Muscle of arm (tissue), 12 donors: Measurements from ENCODE around the gene PSPN. TPM values are rescaled to one million over a fixed set of nuclear protein-coding genes. Genes with fewer than 3 reads are reported as not detected.
"Not testable (repeated sequence)": the region's sequence is repeated elsewhere in the genome, so short reads cannot be mapped to it uniquely, and the experiment has no call there.

ENCODE experiments used
- DNase-seq: peaks from one replicate; pipeline ENCODE4 v3.0.0-alpha.2; 2013
- polyA plus RNA-seq, 12 donors: library from polyadenylated mRNA; unstranded; fragments of 120-200 nt; gene quantifications; one replicate each; pipeline ENCODE4 v1.2.1, GENCODE V29; 2013; ENCODE audit not compliant: insufficient read length in 12 of 12

The PSPN gene
- polyA plus RNA-seq, 12 donors = 0.58 to 1.2 (median 0.94) TPM; not detected in 2

DNA sequence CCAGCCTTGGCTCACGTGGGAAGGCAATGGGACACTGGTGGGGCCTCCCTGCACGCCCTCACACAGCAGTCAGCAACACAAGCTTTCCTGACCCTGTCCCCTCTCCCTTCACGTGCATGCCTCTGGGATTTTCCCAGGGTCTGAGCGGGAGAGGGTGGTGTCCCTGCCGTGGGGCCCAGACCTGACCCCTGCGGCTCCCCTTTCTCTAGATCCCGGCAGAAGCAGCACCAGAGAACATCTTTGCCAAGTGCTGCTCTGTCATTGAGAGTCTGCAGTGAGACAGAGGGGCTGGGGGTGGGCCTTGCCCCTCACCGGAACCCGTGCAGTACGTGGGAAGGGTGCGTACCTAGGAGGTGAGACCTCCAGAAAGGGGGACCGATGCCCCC lies 36.3 kb upstream of the PSPN start:
- DNase-seq = no peak

DNA sequence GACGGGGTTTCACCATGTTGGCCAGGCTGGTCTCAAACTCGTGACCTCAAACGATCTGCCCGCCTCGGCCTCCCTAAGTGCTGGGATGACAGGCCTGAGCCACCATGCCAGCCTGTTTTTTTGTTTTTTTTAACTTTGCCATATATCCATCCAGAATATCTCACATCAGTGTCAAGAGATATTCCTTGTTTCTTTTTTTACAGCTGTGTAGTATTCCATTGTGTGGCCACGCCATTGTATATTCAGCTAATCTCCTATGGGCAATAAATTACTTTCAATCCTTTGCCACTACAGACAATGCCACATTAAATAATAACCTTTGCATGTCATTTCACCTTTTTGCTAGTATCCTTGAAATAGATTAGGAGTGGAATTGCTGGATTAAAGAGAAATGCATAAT lies 33.6 kb upstream of the PSPN start:
- DNase-seq = no peak

DNA sequence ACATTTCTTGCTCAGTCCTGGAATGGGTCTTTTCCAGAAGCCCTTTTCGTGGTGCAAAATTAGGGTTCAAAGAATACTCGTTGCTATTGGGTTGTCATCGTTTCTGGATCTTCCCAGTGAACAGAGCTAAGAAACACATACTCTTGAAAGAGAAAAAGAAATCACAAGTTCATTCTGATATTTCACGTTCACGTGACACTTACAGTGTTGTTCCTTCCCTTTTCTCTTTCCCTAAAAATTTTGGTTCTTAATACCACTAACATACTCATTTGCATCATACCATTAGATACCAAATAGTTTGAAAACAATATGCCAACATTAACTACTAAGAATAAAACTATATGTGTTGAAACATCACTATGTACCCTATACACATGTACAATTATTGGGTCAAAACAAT lies 30.7 kb upstream of the PSPN start:
- no peak for DNase-seq

DNA sequence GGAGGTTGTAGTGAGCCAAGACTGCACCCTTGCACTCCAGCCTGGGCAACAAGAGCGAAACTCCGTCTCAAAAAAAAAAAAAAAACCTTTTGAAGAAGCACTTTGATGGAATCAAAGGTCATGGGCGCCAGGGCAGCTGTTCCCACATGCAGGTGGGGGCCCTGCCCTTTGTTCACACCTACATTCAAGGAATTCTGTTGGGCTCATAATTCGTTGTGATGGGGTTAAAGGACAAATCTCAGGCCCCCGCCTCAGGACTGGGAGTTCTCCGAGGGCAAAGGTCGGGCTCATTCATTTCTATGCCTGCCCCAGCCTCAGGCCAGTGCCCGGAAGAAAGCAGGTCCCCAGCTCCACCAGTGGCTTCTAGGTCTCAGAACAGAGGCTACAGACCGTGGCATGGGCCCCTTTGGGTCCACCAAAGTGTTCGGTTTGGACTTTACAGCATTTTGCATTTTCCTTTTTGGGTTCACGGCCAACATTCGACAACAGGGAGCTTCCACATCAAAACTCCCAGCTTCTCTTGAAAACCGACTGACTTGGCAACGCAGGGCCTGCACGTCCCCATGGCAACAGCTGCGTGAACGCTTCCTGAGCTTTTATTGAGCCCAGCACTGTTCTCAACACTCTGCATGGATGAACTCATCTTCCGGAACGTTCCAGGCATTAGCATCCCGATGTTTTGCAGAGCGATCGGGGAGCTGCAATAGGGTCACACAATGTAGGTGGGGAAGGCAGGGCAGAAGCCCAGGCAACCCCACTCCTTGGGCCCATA lies 27.3 kb upstream of the PSPN start:
- peak; percentile 83 for DNase-seq

DNA sequence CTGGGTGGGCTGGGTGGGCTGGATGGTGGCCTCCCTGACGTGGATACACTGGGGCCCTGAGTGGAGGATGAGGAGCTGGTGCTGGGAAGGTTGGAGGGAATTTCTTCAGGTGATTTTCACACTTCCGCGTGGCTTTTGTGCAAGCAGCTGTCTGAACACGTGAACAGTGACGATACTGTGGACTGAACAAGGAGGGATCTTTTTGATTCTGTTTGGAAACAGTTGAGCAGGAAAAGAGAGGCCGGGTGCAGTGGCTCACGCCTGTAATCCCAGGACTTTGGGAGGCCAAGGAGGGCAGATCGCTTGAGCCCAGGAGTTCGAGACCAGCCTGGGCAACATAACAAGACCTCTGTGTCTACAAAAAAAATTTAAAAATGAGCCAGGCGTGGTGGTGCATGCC lies 26.3 kb upstream of the PSPN start:
- no peak for DNase-seq

DNA sequence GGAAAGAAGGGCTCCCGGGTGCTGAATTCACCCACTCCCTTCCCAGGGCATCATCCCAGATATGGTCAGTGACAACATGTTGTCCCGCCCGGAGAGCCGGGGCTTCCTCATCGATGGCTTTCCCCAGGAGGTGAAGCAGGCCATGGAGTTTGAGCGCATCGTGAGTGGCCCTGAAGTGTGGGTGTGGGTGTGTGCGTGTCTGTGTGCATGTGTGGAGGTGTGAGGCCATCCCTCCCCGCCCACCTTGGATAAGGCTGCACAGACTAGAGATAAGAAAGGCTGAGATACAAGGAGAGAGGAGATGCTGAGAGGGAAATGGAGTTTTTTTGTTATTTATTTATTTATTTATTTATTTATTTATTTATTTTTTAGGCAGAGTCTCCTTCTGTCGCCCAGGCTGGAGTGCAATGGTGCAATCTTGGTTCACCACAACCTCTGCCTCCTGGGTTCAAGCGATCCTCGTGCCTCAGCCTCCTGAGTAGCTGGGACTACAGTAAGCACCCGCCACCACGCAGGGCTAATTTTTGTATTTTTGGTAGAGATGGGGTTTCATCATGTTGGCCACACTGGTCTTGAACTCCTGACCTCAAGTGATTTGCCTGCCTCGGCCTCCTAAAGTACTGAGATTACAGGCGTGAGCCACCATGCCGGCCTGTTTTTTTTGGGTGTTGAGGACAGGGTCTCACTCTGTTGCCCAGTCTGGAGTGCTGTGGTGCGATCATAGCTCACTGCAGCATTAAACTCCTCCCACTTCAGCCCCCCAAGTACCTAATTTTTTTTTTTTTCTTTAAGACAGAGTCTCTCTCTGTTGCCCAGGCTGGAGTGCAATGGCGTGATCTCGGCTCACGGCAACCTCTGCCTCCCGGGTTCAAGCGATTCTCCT lies 24.6 kb upstream of the PSPN start:
- DNase-seq = not testable (repeated sequence)

DNA sequence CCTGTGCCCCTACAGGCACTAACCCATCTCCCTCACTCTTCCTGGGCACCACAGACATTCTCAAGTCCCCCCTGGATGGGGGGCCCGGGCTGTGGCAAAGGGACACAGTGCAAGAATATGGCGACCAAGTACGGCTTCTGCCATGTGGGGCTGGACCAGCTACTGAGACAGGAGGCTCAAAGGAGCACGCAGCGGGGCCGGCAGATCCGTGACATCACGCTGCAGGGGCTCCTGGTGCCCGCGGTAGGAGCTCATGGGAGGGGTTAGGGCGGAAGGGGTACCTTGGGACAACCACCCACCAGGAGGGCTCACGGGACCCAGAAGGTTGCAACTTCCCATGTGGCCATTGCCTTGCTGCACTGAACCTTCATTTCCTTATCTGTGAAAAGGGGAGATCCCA lies 20.6 kb upstream of the PSPN start:
- no peak for DNase-seq

DNA sequence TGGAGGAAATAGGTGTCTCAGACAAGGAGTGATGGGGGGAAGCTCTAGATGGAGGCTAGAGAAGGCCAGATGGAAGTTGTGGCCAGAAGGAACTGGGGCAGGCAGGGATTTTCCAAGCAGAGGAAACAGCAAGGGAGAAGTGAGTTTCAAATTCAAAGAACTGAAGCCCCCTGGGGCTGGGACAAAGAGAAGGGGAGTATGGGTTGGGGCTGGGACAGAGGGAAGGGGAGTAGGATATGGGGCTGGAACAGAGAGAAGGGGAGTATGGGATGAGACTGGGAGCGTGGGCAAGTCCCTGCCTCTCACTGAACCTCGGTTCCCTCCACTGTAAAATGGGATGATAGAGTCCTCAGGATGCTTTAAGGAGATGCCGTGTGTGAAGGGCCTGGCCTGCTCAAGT lies 19.1 kb upstream of the PSPN start:
- no peak for DNase-seq

DNA sequence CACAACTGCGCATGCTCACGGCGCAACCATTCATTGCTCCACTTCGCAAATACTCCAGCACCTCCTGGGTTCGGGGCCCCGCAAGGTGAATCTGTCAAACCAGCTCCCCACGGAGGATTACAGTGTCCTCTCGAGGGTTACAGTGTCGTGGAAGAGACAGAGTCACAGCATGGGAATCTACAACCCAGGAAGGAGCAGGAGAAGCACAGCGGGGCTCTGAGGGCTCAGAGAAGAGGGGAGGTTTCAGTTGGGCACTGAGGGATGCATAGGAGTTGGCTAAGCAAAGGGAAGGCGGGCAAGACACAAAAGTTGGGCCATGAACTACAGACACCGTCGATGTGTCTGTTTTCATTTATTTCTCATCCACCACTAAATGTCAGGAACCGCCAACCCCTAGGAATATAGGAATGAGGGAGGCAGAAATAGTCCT lies 18.3 kb upstream of the PSPN start:
- no peak for DNase-seq

DNA sequence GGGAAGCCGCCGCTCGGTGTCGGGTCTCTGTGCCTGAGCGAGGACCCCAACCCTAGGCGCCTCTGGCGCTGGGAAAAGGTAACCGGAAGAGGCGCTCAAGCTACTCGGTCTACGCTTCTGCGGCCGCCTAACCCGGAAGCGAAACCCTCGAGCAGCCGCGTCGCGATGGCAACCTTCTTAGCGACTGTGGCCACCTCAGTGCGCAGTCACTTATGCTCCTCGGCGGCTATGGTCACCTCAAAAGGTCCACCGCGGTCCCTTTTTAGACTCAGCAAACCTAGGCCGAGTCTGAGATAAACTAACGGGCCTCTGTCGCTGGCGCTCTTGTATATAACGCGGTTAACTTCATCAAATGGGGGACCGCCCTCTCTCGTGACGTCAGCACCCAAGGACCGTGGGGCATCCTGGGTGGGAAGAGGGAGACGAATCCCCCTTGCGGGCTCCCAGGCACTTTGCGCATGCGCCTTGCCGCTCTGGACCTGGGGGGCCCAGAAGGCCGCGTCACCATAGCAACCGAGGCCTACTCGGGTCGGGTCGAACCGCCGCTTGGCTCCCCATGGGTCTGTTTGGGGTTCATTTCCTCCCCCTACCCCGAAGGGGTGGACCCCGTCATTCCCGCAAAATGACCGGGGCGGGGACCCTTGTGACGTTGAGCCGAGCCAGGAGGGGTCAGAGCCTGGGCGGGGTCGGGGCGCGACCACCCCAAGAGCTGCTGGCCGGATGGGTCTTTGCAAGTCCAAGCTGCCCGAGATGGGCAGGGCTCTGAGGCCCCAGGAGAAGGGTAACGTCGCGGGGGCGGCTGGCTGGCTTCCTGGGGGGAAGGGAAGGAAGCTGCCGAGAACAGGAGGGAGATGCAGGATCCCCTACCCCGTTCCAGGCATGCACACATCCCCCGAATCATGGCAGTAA lies 17.6 kb upstream of the PSPN start, which contains the start of gene GTF2F1:
TSS of gene GTF2F1 (minus strand) at position 91 of the 909 bp plus-strand sequence. CDS start 169 bp downstream, outside the sequence.
- DNase-seq = peak; percentile 98

DNA sequence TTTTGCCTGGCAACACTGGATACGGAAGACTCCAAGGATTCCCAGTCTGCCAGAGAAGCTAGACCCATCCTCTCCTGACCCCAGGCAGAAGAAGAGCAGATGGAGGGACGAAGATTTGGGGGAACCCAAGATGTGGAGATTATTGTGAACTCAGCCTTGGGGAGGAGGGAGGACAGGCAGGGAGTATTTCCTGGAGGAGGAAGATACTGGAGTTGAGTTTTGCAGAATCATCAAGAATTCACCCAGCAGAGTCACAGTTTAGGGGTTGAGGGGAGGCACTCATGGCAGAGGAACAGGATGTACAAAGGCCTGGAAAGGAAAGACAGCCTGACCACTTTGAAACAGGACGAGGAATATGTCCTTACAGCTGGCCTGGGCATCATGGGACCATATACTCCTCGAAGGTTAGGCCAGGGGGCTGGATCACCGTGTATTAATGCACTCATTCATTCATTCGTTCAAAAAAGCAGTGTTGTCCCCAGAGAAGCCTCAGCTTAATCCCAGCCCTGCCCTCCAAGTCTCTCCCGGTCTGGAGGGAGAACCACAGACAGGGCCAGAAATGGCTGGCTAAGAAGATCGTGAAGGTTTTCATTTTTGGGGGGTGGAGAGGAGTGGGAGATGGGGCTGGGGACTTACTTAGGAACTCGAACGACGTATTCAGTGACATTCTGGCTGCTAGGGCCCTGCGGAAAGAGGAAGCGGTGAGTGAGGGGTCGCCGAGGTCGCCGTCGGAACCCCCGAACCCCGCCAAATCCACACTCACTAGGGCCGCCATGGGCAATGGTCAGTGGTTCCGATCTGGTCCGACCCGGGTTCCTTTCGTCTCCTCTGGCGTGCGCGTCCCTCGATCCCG lies 16.7 kb upstream of the PSPN start:
- DNase-seq = no peak

DNA sequence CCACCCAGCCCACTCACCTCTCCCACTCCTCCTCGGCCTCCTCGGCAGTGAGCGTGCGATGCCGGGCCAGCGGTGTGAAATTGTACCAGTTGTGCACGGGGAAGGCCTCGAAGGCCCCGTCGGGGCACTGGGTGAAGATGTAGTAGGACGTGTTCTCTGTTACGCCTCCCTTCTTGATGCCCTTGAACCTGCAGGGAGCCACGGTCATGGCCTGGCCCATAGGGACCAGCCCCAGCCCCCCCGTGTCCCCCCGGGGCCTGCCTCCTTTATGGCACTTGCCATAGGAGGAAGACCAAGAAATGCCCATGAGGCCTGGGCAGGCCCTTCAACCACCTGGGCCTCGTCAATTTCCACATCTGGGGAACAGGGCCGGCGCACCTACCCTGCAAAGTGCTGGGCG lies 11.6 kb upstream of the PSPN start:
- no peak for DNase-seq

DNA sequence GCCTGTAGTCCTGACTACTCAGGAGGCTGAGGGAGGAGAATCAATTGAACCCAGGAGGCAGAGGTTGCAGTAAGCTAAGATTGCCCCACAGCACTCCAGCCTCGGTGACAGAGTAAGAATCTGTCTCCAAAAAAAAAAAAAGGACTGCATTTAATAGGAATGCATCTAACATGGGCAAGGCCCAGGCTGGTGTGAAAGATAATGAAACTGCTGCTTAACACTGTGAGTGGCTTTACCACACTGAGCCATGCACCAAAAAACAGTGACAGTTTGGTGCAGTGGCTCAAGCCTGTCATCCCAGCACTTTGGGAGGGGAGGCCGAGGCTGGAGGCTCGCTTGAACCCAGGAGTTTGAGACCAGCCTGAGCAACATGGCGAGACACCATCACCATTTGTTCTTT lies 8.6 kb upstream of the PSPN start:
- no peak for DNase-seq

DNA sequence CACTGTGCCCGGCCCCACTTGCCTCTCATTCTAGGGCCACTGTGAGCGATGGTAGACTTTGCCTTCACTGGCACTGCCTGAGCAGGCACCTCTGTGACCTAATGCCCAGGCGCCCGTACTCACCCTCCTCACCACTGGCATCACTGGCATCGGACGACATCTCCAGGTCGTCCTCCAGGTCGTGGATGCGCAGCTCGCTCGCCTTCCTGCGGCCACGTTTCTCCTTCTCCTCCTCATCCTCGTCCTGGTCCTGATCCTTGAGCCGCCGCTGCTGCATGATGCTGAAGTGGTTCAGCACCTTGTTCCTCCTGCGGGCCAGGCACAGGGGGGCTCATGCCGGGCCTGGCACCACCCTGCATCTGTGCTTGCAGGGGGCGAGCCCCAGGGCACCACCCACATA lies 7.5 kb upstream of the PSPN start:
- DNase-seq = no peak

DNA sequence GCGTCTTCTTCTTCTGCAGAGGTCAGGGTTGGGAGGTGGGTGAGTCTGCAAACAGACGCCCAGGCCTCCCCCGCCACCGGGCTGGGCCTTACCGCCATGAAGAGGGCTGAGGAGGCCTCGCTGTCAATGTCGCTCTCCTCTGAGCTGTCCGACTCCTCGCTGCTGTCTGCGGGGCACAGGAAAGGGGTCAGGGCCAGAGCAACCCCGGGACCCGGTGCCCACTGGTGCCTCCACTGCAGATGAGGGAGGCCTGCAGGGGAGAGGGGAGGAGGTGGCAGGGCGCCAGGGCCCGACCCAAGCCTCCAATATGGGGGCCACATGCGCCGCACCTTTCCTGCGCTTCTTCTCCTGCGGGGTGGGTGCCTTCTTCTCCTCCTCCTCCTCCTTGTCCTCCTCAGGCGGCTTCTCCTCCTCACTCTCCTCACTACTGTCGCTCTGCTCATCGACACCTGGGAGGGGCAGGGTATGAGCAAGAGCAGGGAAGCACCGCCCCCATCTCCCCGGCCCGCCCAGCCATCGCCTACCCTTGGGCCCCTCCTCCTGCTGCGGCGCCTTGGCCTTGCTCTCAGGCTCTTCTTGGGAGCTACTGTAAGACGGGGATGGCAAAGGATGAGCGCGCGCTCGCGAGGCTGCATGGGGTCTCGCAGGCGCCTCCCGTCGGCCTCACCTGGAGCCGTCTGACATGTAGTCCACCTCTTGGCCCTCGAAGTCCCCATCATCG lies 5.5 kb upstream of the PSPN start:
- DNase-seq = no peak

DNA sequence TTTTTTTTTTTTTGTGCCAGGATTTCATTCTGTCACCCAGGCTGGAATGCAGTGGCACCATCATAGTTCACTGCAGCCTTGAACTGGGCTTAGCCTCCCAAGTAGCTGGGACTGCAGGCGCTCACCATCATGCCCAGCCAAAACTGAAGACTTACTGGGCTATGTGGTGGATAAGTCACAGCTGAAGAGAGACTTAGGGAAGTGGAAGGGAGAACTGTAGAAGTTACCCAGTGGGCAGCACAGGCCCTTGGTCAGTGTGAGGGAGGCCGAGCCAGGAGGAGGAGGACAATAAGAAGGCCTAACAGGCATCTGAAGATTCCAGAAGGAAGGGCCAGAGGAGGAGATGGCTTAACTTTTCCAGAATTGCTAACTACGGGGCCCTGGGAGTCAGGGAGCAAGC lies 4.0 kb upstream of the PSPN start:
- DNase-seq = no peak

DNA sequence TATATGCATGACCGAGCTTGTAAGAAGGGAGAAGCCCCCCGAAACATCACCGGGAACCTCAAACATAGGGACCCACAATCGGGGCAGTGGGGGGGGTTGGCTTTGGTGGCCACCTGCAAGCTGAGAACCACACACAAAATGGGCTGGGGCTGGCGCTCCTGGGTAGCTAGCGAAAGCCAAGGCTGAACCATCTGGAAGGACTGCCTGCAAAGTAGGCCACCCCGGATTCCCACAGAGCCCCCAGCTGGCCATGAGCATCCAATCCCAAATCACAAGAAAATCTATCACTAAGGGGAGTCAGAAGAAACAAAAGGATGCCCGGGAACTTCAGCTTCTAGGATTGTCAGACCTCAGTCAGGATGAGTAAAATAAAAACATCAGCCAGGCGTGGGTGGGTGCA lies 2.8 kb upstream of the PSPN start:
- no peak for DNase-seq

DNA sequence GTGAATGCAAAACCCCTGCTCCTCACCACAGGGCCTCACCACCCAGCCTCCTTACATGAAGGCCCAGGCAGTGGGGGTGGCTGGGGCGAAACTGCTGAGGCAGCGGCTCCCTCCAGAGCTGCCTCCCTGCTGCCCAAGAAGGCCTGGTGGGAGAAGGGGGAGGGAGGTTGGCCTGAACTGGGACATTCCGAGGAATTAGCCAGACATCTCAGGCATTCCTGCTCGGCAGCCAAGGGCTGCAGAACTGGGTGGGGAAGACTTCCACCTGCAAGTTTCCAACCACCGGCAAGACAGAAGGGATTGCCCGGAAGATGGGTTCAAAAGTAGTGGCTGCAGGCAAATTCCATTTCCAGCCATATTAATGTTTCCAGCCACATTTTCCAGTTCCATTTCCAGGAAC lies 2.3 kb upstream of the PSPN start:
- no peak for DNase-seq

DNA sequence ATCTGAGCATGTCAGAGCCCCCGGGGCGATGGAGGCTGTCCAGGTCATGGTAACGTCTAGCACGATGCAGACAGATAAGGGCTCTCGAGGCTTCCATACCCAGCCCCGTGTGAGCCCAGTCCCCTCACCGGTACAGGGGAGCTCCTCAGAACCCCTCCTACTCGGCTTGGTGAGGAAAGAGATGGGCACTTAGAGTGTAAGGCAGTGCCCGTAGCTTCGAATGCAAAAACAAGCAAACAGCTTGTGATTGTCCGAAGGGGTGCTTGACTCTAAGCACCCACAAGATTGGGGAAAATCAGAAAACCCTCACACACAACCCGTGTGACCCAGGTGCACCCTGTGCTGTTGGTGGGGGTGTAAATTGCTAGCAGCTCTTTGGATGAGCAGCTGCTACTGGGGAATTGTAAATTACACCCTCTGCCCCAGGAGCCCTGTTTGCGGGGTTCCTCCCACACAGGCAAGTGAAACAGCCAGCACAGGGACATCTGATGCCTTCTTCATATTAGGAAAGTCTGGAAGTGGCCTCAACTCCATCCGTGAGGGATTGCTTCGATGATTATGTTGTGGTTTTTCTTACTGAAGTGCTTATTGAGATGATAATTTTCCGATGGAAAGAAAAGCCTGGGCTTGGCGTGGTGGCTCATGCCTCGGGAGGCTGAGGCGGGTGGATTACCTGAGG lies 918 bp upstream of the PSPN start:
- DNase-seq = no peak
